GM21367 (cell line): ENCODE data around the gene SLC49A4.

ENCODE experiments used
- ATAC-seq: cut with Tn5 transposase; IDR thresholded peaks from one replicate; pipeline ENCODE4 v1.9.1; 2021; ENCODE audit not compliant: unreplicated experiment

SLC49A4 gene

DNA sequence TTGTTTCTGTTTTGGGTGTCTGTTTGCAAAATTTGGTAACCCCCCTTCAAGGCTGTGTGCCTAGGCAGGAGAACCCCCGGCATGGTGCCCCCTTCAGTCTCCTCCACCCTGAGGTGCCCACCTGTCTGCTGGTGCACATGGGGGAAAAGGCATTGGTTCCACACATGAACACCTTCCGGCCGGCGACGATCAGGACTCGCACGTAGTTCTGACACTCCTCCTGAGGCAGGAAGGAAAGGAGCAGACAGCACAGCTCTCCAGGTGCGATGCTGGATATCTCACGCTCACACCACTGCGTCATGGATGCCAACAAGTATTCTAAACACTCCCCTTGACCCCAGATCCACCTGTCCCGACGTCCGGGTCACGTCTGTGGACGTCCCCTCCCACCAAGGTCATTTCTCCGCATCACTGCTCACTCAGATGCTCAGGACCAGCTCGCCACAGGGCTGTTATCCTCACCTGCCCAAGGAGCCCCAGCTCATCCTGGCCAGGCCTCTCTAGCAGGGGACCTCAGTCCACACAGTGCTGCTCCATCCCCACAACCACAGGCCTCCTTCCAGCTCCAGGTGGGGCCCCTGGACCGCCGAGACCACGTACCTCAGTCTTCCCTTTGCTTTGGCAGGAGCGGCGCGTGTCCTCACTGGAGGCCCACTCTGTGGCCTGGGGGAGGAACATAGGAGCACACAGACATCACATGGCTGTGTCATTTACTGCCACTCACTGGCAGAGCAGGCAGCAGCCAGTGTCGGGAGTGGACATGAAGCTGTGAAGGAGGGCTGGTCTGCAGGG lies 133.7 kb downstream of the SLC49A4 start:
- no peak for ATAC-seq

DNA sequence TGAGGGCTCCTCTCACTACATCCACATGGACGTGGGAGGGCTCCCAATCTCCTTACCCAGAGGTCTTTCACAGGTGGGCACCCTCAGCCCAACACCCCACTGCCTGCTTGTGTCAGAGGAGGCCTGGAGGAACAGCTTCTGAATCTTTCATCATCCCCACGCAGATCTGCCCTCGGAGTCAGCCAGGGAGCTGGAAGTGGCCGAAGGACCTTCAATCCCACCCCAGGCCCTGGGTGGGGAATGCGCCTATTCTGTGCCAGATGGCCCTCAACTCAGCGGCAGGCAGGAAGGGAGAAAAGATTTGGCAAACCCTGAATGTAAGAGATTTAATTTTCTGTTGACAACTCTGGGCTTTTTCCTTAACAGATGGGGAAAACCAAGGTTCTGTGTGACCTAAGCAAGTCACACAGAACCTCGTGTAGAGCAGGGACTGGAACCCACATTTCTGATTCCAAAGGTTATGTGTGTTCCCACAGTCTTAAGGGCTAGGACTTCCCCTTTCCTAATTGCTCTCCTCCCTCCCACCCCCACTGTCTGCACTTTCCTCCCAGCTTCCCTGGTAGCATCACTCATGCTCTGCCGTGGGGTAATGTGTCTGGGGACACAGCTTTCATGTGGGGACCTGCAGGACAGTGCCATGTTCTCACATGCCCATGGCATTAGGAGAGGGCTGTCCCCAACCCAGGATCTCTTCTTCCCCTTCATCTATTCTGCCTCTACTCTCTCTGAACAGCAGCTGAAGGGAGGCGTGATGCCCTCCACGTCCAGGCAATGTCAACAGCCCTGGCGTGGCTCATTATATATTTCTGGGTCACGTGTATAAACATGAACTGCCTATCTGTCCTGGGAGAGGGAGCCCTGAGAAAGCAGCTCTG lies 134.6 kb downstream of the SLC49A4 start:
- no peak for ATAC-seq

DNA sequence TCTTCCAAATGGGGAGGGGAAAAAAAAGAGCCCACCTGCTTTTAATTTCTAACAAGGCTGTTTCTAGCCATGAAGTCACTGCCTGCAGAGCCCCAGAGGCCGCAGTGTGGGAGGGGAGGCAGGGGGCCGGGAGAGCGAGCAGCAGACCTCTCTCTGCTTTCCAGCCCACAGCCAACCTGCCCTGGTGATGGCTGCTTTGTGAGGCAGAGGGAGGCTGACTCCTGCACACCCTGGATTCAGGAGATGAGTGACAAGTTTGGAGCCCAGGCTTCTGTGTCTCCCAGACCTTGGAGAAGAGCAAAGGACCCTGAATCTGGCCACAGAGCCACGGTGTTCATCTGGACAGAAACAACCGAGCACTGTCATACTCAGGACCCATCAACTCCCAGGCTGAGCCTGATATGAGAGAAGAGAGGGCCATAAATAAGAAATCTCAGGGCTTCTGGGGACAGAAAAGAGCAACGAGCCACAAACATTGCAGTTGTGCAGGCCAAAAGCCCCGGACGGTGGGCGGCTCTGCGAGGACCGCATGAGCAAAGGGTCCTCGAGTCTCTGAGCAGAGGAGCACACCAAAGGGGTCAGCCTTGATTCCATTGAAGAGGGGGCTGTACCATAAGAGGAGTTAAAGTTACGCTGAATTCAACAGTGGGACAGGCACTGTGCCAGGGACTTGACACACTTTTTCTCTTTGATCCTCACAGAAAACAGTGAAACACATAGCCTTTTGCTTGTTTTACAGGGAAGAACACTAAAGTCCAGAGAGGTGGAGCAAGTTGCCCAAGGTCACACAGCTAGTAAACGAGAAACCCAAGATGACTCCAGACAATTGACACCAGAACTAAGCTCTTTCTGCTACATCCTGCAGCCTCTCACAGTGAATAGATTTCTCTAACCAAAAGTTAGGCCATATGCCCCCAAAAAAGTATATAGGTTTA lies 135.5 kb downstream of the SLC49A4 start:
- no peak for ATAC-seq
